ENCODE results near the gene ZNF609. TPM values are rescaled to one million over a fixed set of nuclear protein-coding genes. Genes with fewer than 3 reads are reported as not detected.

Gene ZNF609
- total RNA-seq, 1 experiment from 2014 or later = 9.9 TPM

DNA sequence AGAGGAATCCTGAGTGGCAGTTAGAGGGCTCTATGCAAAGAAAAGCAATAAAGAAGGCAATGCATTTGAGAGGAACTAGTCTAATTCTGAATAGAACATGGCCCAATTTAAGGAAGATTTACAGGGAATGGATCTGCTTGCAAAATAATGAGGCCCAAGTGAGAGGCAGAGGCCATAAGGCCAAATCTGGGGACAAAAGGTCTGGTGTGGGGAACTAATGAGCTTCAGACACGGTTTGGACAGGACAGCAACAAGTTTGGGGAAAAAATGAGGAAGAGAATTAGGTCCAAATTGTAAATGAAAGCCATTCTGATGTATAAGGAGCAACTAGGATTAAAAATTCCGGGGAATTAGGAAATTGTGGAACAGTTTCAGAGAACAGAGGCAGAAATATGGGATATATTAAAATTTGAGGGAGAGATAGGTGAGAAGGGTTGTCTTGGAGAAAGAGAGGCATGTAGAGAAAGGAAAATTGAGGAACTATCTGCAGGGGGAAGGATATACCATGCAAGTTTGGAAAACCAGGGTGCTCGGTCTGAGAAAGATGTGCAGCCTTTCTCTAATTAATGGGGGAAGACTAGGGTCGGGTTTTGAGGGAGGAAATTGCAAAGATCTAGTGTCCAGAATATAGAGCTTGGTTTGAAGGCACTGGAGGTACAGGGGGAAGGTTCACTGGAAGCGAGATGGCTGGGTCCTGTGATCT is 241.3 kb downstream of the ZNF609 start:
- DNase-seq (no peak), ATAC-seq (no peak)
- no peak overlapping the region for H2AFZ ChIP-seq (ENCODE audit: low read length)
- TF ChIP-seq EZH2phosphoT487 (IDR thresholded peaks at IDR 0.05; ENCODE audit: borderline replicate concordance, low read length) (no peak), EZH2 (IDR thresholded peaks at IDR 0.05; ENCODE audit: low read length, unreplicated experiment) (no peak)
- TF ChIP-seq, protein P1, sequence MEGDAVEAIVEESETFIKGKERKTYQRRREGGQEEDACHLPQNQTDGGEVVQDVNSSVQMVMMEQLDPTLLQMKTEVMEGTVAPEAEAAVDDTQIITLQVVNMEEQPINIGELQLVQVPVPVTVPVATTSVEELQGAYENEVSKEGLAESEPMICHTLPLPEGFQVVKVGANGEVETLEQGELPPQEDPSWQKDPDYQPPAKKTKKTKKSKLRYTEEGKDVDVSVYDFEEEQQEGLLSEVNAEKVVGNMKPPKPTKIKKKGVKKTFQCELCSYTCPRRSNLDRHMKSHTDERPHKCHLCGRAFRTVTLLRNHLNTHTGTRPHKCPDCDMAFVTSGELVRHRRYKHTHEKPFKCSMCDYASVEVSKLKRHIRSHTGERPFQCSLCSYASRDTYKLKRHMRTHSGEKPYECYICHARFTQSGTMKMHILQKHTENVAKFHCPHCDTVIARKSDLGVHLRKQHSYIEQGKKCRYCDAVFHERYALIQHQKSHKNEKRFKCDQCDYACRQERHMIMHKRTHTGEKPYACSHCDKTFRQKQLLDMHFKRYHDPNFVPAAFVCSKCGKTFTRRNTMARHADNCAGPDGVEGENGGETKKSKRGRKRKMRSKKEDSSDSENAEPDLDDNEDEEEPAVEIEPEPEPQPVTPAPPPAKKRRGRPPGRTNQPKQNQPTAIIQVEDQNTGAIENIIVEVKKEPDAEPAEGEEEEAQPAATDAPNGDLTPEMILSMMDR (conservative IDR thresholded peaks at IDR 0.05; ENCODE audit: low read depth, low read length) = no peak
- ChIA-PET CTCF (interaction anchor here (0.6 kb wide), 1 partner anchor 469 kb away, joined by 16 read pairs; no protein-coding TSS in a partner anchor), POLR2A (ENCODE audit: unreplicated experiment) (interaction anchor here (0.7 kb wide), 1 partner anchor 1334 kb away, joined by 3 read pairs; no protein-coding TSS in a partner anchor)
- no peaks in the 10 kb centered on the region for H3K9me3 ChIP-seq (ENCODE audit: low read length)
- no peaks in the 10 kb centered on the region for H3K9me2 ChIP-seq (replicated peaks; ENCODE audit: low read length)
- no peaks in the 10 kb centered on the region for H3K27me3 ChIP-seq (ENCODE audit: low read length)
- no peak overlapping the region for H3K27ac ChIP-seq (ENCODE audit: low read length)
- H3K4me2 ChIP-seq (ENCODE audit: low read length) = peak overlapping the region; percentile 84
- H3K4me3 ChIP-seq (ENCODE audit: low read length) = peak overlapping the region; percentile 93
- H3K4me1 ChIP-seq (ENCODE audit: insufficient read depth, low read length) = peaks cover 39% of the 10 kb centered on the region
- intact Hi-C loops (cut with micrococcal nuclease) = no loop called here
- H3K79me2 ChIP-seq (ENCODE audit: low read length) = peaks cover 62% of the 10 kb centered on the region
- H3K9ac ChIP-seq (ENCODE audit: low read length) = no peak overlapping the region; the same call in 1 of the 2 replicates
- BruUV-seq (replicated peaks) = no TSS peak
- no peaks in the 10 kb centered on the region for H3F3A ChIP-seq (ENCODE audit: low read length, unreplicated experiment)
- no peaks in the 10 kb centered on the region for H3K36me3 ChIP-seq (ENCODE audit: low read depth, low read length)
- H4K20me1 ChIP-seq (ENCODE audit: low read length) = peaks cover 24% of the 10 kb centered on the region; the same call in 1 of the 2 replicates

DNA sequence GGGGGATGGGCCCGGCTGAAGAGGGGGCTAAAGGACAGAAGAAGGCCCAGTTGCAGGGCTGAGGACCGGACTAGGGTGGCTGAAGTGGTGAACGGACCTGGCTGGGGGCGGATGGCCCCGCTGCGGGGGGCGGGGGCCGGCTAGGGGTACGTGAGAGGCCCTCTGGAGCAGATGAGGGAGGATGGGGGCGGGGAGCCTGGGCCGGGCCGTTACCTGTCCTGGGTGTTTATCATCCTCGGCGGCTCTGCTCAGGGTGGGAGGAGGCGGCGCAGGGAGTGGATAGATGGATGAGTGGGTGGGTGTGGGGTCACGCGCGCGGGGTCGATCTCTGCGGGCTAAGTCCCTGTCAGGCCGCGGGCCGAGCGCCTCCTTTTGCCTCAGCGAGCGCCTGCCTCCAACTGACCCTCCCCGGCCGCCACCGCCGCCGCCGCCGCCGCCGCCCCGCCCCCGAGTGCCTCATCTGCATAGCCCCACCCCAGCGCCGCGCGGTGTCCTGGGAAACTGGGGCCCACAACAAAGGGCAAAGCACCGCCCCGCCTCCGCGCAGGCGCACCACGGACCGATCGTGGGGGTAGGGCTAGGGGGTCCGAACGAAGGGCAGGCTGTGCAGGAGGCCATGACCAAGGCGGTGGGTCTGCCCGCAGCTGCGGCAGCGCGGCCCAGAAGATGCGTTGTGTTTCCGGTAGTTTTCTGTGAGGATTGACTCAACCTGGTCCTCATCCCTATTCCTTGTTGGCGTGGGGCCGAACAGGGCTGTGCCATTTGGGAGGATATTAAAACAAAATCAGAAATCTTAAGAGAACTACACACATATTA is 242.6 kb downstream of the ZNF609 start:
- CTCF ChIA-PET = no interaction called here

More for the DNA sequence above, 242.6 kb downstream of the ZNF609 start:
- H2AFZ ChIP-seq (ENCODE audit: low read length) = peak overlapping the region; percentile 74
- H3K9me3 ChIP-seq (ENCODE audit: low read length) = no peaks in the 10 kb centered on the region
- H4K20me1 ChIP-seq (ENCODE audit: low read length) = peaks cover 14% of the 10 kb centered on the region; the same call in 1 of the 2 replicates
- peaks cover 34% of the 10 kb centered on the region for H3K4me1 ChIP-seq (ENCODE audit: insufficient read depth, low read length)
- DNase-seq = peak; percentile 82
- intact Hi-C loops (cut with micrococcal nuclease) = no loop called here
- H3K9ac ChIP-seq (ENCODE audit: low read length) = peak overlapping the region; percentile 85
- peak overlapping the region; percentile 93 for H3K4me3 ChIP-seq (ENCODE audit: low read length)
- peak overlapping the region; percentile 84 for H3K4me2 ChIP-seq (ENCODE audit: low read length)
- POLR2A ChIA-PET (ENCODE audit: unreplicated experiment) = no interaction called here
- no peaks in the 10 kb centered on the region for H3K36me3 ChIP-seq (ENCODE audit: low read depth, low read length)
- ATAC-seq = peak; percentile 99
- no peak overlapping the region for H3K27ac ChIP-seq (ENCODE audit: low read length)
- no TSS peak for BruUV-seq (replicated peaks)
- no peaks in the 10 kb centered on the region for H3K9me2 ChIP-seq (replicated peaks; ENCODE audit: low read length)
- H3K79me2 ChIP-seq (ENCODE audit: low read length) = peaks cover 48% of the 10 kb centered on the region
- no peaks in the 10 kb centered on the region for H3F3A ChIP-seq (ENCODE audit: low read length, unreplicated experiment)
- no peaks in the 10 kb centered on the region for H3K27me3 ChIP-seq (ENCODE audit: low read length)
- no peak for TF ChIP-seq EZH2phosphoT487 (IDR thresholded peaks at IDR 0.05; ENCODE audit: borderline replicate concordance, low read length)
- TF ChIP-seq, protein P1 (conservative IDR thresholded peaks at IDR 0.05; ENCODE audit: low read depth, low read length) = no peak
